Glutamatergic neuron (in vitro differentiated cells): Measurements from ENCODE around the gene DEDD2. TPM values are rescaled to one million over a fixed set of nuclear protein-coding genes. Genes with fewer than 3 reads are reported as not detected.

Experiments used
- DNase-seq: peaks from one replicate; pipeline ENCODE4 v3.0.0; 2022
- H3K27ac Mint-ChIP-seq: one replicate; pipeline ENCODE4 v1.8.0; 2020; ENCODE audit warnings: mild to moderate bottlenecking, mixed read lengths, inconsistent platforms; ENCODE audit not compliant: unreplicated experiment
- H3K27me3 Mint-ChIP-seq: one replicate; pipeline ENCODE4 v1.8.0; 2020; ENCODE audit warnings: mild to moderate bottlenecking, moderate library complexity, mixed read lengths, inconsistent platforms; ENCODE audit not compliant: unreplicated experiment
- H3K36me3 Mint-ChIP-seq: one replicate; pipeline ENCODE4 v1.8.0; 2020; ENCODE audit warnings: mild to moderate bottlenecking, mixed read lengths, inconsistent platforms; ENCODE audit not compliant: unreplicated experiment
- H3K4me1 Mint-ChIP-seq: one replicate; pipeline ENCODE4 v1.8.0; 2020; ENCODE audit warnings: mild to moderate bottlenecking, low read depth, mixed read lengths, inconsistent platforms; ENCODE audit not compliant: unreplicated experiment
- H3K4me3 Mint-ChIP-seq: one replicate; pipeline ENCODE4 v1.8.0; 2020; ENCODE audit warnings: mild to moderate bottlenecking, mixed read lengths, inconsistent platforms; ENCODE audit not compliant: unreplicated experiment
- H3K9me3 Mint-ChIP-seq: one replicate; pipeline ENCODE4 v1.8.0; 2020; ENCODE audit warnings: mild to moderate bottlenecking, moderate library complexity, mixed read lengths, inconsistent platforms; ENCODE audit not compliant: unreplicated experiment
- total RNA-seq: library from RNA; stranded (reverse); fragmentation: NEBNext Ultra II Directional; extraction: Animal tissue kit (Norgen Biotek cat#: 25700); gene quantifications from one replicate; pipeline ENCODE4 v1.2.1, GENCODE V29; 2021; ENCODE audit not compliant: unreplicated experiment
- TF ChIP-seq, protein P1 (sequence below): fragments of 200-600 bp; sonication (generic); IDR thresholded peaks from one replicate; pipeline ENCODE4 v1.5.0; 2021; ENCODE audit not compliant: partially characterized antibody, unreplicated experiment

DEDD2 gene
- total RNA-seq, 1 donor from 2014 or later: 30.7 TPM

DNA sequence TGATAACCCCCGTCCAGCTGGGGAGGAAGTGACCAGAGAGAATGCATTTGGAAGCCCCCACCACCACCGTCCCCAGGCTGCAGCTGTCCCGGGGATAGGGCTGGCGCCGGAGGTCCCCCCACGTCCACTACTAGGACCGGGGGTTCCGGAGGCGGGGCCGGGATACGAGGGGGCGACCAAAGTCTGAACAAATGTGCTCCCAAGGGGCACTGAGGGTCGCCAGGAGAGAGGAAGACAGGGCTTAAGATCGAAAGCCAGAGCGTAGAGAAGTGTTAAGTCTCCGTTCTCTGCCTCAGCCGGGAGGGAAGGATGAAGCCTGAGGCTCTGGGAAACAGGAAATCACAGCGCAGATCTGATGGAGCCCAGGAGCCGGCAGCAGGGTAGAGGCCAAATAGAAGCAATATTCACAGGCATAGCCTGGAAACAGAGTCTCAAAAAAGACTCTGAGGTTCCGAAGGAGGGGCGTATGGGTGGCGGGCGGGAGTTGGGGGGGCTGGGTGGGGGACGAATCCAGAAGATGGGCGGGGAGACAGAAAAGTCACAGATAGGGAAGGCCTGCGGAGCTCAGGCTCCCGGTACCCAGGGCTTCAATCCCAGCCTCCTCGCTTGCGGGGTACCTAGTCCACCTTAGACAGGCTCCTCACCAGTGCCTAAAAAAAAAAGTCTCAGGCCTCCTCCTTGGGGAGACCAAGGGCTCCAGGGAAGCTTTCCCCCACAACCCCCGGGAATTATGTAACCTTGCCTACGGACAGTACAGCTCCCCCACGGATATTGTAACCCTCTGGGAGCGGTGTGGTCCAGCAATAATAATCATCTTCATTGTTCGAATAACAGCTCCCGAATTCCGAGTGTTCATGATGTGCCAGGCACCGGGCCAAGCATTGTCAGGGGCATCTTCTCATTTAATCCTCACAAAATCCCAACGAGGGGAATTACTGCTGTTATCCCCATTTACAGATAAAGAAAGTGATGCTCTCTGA is 38.6 kb upstream of the DEDD2 start:
- DNase-seq: peak; percentile 44
- peaks cover 10% of the 10 kb centered on the region for H3K9me3 Mint-ChIP-seq
- H3K36me3 Mint-ChIP-seq: no peaks in the 10 kb centered on the region
- peak overlapping the region; percentile 83 for H3K4me3 Mint-ChIP-seq
- peak overlapping the region; percentile 89 for H3K27ac Mint-ChIP-seq
- peaks cover 16% of the 10 kb centered on the region for H3K4me1 Mint-ChIP-seq
- H3K27me3 Mint-ChIP-seq: peaks cover 9% of the 10 kb centered on the region
- TF ChIP-seq, protein P1, sequence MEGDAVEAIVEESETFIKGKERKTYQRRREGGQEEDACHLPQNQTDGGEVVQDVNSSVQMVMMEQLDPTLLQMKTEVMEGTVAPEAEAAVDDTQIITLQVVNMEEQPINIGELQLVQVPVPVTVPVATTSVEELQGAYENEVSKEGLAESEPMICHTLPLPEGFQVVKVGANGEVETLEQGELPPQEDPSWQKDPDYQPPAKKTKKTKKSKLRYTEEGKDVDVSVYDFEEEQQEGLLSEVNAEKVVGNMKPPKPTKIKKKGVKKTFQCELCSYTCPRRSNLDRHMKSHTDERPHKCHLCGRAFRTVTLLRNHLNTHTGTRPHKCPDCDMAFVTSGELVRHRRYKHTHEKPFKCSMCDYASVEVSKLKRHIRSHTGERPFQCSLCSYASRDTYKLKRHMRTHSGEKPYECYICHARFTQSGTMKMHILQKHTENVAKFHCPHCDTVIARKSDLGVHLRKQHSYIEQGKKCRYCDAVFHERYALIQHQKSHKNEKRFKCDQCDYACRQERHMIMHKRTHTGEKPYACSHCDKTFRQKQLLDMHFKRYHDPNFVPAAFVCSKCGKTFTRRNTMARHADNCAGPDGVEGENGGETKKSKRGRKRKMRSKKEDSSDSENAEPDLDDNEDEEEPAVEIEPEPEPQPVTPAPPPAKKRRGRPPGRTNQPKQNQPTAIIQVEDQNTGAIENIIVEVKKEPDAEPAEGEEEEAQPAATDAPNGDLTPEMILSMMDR: no peak

DNA sequence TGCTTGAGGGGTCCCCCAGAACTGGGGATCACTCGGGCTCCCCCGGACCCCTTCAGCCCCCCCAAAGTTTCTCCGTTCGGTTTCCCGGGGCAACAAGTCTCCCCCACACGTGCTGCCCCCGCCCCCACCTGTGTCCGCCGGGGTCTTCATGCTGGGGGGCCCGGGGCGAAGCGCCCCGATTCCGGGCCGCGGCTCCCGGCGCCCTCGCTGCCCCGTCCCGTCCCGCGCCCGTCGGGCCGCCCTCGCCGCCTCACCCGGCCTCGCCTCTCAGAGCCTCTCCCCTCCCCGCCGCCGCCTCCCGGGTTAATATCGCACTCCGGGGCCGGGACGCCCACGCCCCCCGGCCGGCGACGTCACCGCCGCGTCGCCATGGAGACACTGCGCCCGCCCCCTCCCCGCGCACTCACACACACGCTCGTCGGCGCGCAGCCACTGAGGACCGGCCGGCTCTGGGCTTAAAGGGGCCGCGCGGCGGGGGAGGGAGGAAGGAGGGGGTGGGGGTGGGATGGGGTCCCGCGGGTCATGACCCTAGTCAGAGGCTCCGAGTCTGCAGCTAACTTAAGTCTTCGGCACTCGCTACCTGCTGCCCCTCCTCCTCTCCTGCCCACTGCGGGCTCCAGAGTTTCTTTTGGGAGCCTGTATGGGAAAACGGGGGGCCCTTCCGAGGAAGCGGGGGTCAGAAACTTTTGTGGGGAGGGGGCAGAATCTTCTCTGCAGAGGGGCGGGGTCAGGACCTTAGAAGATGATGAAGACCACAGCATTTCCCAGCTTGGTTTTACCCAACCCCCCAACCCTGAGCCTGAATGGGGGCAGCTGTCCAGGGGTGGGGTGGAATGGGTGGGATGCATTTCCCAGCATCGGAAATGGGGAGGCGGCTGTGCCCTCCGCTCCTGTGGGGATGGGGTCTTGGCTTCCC is 37.6 kb upstream of the DEDD2 start, which contains the start of gene ERF:
Gene ERF (minus strand): TSS at position 279 of the 916 bp plus-strand sequence. CDS start 129 bp downstream, at position 150.
- Mint-ChIP-seq H3K4me3 (peak within 1 kb of the TSS; percentile 83), H3K4me1 (peaks cover 16% of the 10 kb centered on the region), H3K27me3 (peaks cover 9% of the 10 kb centered on the region), H3K27ac (peak within 1 kb of the TSS; percentile 89), H3K9me3 (peaks cover 10% of the 10 kb centered on the region), H3K36me3 (no peaks in the 10 kb centered on the region)
- peak; percentile 94 for DNase-seq
- TF ChIP-seq, protein P1: no peak

DNA sequence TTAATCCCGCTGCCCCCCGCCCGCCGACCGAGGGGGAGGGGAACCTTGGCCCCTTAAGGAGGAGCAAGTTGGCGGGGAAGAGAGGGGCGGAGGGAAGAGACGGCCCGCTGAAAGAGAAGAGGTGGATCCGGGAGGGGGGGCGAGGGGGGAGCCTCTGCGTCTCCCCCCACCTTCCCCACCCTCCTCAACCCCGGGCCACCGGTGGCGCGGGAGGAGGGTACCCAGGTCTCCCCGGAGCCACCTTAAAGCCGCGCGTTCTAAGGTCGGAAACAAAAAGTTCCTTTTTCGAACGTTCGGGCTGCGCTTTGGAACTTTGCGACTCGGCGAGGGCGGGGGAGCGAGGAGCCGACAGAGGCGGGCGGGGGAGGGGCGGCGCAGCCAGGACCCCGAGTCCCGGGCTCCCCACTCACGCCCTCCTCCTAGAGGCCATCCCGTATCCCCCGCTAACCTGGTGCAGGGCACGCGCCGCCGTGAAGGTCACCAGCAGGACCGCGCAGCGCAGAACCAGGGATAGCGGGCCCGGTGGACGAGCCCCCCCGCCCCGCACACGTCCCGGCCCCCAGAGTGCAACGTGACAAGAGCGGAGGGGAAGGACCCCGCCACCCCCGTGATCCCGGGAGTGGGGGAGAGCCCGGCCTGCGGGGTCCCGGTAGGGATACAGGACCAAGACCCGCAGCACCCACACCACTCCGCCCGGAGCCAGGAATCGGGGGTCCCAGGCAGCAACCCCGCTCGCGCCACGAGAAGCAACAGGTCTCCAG is 36.8 kb upstream of the DEDD2 start:
- peaks cover 12% of the 10 kb centered on the region for H3K9me3 Mint-ChIP-seq
- TF ChIP-seq, protein P1: no peak
- no peaks in the 10 kb centered on the region for H3K36me3 Mint-ChIP-seq
- peak overlapping the region; percentile 64 for H3K4me3 Mint-ChIP-seq
- H3K27ac Mint-ChIP-seq: no peak overlapping the region
- peak; percentile 82 for DNase-seq
- peaks cover 16% of the 10 kb centered on the region for H3K4me1 Mint-ChIP-seq
- peaks cover 9% of the 10 kb centered on the region for H3K27me3 Mint-ChIP-seq

DNA sequence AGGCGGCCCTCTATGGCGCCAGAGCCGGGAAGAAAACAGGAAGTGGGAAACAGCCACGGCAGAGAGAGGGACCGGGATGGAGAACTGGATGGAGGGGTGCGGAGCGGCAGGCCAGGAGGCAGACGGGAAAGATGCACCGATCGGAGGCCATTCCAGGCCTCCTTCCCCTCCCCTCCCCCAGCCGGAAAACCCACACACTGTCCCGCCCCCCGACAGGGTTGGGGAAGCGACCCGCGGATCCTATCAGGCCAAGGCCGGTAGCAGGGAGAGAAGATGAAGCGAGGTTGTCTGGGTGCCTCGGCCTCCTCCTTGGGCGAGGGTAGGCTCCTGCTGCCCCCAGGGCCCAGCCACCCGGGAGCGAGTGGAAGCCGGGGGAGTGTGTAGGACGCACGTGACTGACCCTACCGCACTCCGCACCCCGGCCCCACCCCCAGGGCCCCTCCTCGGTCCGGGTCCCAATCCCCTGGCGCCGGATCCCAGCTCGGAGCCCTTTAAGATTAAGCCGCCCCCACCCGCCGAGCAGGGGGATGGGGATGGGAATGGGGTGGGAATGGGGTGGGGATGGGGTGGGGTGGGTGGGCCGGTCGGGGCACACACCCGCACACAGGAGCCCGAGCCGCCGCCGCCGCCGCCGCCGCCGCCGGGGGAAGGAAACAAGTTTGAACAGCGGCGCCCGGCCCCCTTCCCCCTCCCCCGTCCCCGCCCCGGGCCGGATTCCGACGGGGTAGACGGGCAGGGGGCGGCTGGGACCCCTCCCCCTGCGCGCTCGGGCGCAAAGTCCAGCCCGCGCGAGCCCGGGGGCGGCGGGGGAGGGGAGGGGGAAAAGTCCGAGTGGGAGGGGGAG is 36.0 kb upstream of the DEDD2 start:
- peak; percentile 62 for DNase-seq
- Mint-ChIP-seq H3K9me3 (peaks cover 12% of the 10 kb centered on the region), H3K27ac (peak overlapping the region; percentile 96), H3K4me3 (peak overlapping the region; percentile 94), H3K27me3 (peaks cover 9% of the 10 kb centered on the region), H3K4me1 (peaks cover 16% of the 10 kb centered on the region), H3K36me3 (no peaks in the 10 kb centered on the region)
- TF ChIP-seq, protein P1: no peak
